COR-L47 (cell line): Measurements from ENCODE around the gene RAB13.
"Not testable (repeated sequence)": the region's sequence is repeated elsewhere in the genome, so short reads cannot be mapped to it uniquely, and the experiment has no call there.

Source experiments
- DNase-seq: peaks from one replicate; lab custom pipeline; 2025; lab: John Stamatoyannopoulos, UW

RAB13 gene

GRCh38 chr1:153985941-153986761, at the start of gene RAB13:
Gene RAB13 (minus strand): TSS chr1:153986339. CDS start chr1:153986236, 103 bp downstream.
- peak; percentile 65 for DNase-seq

- DNase-seq: not testable (repeated sequence)
Measured at GRCh38 chr1:154033697-154034096, 47.6 kb upstream of the RAB13 start.

GRCh38 chr1:154019940-154020339, 33.8 kb upstream of the RAB13 start:
- no peak for DNase-seq

- no peak for DNase-seq
Measured at GRCh38 chr1:154019269-154019668, 33.1 kb upstream of the RAB13 start.

GRCh38 chr1:154014154-154014907, 28.2 kb upstream of the RAB13 start:
- no peak for DNase-seq

- DNase-seq: not testable (repeated sequence)
Measured at GRCh38 chr1:154012543-154012942, 26.4 kb upstream of the RAB13 start.

- no peak for DNase-seq
Measured at GRCh38 chr1:154012129-154012528, 26.0 kb upstream of the RAB13 start.

- no peak for DNase-seq
Measured at GRCh38 chr1:154006136-154006535, 20.0 kb upstream of the RAB13 start.

GRCh38 chr1:154000420-154000819, 14.3 kb upstream of the RAB13 start:
- no peak for DNase-seq

GRCh38 chr1:153996882-153997281, 10.7 kb upstream of the RAB13 start:
- not testable (repeated sequence) for DNase-seq

GRCh38 chr1:153995640-153996039, 9.5 kb upstream of the RAB13 start:
- no peak for DNase-seq

- DNase-seq: no peak
Measured at GRCh38 chr1:153995202-153995601, 9.1 kb upstream of the RAB13 start.

GRCh38 chr1:153991806-153992205, 5.7 kb upstream of the RAB13 start:
- no peak for DNase-seq

GRCh38 chr1:153991151-153991630, 5.1 kb upstream of the RAB13 start:
- DNase-seq: no peak

GRCh38 chr1:153990468-153991150, 4.5 kb upstream of the RAB13 start, which contains the start of gene RPS27:
Gene RPS27 (plus strand): TSS chr1:153990762. CDS start chr1:153990797, 35 bp downstream.
- peak; percentile 95 for DNase-seq

GRCh38 chr1:153987621-153988020, 1.5 kb upstream of the RAB13 start:
- DNase-seq: no peak

GRCh38 chr1:153985341-153985912, 712 bp downstream of the RAB13 start:
- DNase-seq: no peak

GRCh38 chr1:153984123-153984894, 1.8 kb downstream of the RAB13 start:
- DNase-seq: peak; percentile 3

GRCh38 chr1:153981735-153982134, 4.4 kb downstream of the RAB13 start:
- DNase-seq: not testable (repeated sequence)

- DNase-seq: not testable (repeated sequence)
Measured at GRCh38 chr1:153979091-153979490, 7.0 kb downstream of the RAB13 start.

GRCh38 chr1:153978274-153978909, 7.7 kb downstream of the RAB13 start:
- no peak for DNase-seq
